BE2C (cell line): ENCODE results near the gene POLH.

ENCODE experiments used
- DNase-seq: peaks from one replicate; pipeline ENCODE4 v3.0.0-alpha.2; 2020
- H3K27me3 ChIP-seq: fragments of 250-450 bp; sonication (Bioruptor Pico); 2 replicates; pipeline ENCODE4 v1.5.1; 2020; ENCODE audit warnings: mild to moderate bottlenecking
- H3K36me3 ChIP-seq: fragments of 250-450 bp; sonication (Bioruptor Pico); 2 replicates; pipeline ENCODE4 v1.5.1; 2020; ENCODE audit warnings: mild to moderate bottlenecking
- H3K4me1 ChIP-seq: fragments of 250-450 bp; sonication (Bioruptor Pico); 2 replicates; pipeline ENCODE4 v1.5.1; 2020
- H3K4me3 ChIP-seq: 2 replicates; pipeline ENCODE4 v1.5.1; 2011; ENCODE audit warnings: low read depth, low read length
- H3K9me3 ChIP-seq: fragments of 250-450 bp; sonication (Bioruptor Pico); 2 replicates; pipeline ENCODE4 v1.5.1; 2020
- TF ChIP-seq, protein P1 (sequence below): IDR thresholded peaks from 2 replicates; pipeline ENCODE4 v1.5.1; 2012; ENCODE audit warnings: mild to moderate bottlenecking, low read depth, low read length

The POLH gene

DNA sequence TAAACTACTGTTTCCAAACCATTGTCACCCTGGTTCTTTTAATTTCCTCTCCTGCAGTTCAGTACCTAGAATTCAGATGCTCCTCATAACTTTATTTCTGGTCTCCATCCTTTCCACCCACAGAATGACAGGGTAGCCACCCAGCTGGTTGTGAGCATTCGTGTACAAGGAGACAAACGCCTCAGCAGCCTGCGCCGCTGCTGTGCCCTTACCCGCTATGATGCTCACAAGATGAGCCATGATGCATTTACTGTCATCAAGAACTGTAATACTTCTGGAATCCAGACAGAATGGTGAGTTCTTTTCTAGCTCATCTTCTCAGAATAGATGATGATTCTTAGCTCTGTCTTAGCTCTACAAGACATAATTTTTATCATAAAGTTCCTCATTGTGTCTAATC, 34.4 kb downstream of the POLH start:
- no peaks in the 10 kb centered on the region for H3K27me3 ChIP-seq
- no peak for DNase-seq
- H3K36me3 ChIP-seq, result peaks cover 42% of the 10 kb centered on the region
- H3K4me3 ChIP-seq, result no peak overlapping the region
- TF ChIP-seq, protein P1, sequence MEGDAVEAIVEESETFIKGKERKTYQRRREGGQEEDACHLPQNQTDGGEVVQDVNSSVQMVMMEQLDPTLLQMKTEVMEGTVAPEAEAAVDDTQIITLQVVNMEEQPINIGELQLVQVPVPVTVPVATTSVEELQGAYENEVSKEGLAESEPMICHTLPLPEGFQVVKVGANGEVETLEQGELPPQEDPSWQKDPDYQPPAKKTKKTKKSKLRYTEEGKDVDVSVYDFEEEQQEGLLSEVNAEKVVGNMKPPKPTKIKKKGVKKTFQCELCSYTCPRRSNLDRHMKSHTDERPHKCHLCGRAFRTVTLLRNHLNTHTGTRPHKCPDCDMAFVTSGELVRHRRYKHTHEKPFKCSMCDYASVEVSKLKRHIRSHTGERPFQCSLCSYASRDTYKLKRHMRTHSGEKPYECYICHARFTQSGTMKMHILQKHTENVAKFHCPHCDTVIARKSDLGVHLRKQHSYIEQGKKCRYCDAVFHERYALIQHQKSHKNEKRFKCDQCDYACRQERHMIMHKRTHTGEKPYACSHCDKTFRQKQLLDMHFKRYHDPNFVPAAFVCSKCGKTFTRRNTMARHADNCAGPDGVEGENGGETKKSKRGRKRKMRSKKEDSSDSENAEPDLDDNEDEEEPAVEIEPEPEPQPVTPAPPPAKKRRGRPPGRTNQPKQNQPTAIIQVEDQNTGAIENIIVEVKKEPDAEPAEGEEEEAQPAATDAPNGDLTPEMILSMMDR, result no peak
- peaks cover 5% of the 10 kb centered on the region; the same call in 1 of the 2 replicates for H3K4me1 ChIP-seq
- no peaks in the 10 kb centered on the region for H3K9me3 ChIP-seq

DNA sequence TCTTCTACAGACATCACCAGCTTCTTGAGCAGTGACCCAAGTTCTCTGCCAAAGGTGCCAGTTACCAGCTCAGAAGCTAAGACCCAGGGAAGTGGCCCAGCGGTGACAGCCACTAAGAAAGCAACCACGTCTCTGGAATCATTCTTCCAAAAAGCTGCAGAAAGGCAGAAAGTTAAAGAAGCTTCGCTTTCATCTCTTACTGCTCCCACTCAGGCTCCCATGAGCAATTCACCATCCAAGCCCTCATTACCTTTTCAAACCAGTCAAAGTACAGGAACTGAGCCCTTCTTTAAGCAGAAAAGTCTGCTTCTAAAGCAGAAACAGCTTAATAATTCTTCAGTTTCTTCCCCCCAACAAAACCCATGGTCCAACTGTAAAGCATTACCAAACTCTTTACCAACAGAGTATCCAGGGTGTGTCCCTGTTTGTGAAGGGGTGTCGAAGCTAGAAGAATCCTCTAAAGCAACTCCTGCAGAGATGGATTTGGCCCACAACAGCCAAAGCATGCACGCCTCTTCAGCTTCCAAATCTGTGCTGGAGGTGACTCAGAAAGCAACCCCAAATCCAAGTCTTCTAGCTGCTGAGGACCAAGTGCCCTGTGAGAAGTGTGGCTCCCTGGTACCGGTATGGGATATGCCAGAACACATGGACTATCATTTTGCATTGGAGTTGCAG, 37.9 kb downstream of the POLH start:
- H3K27me3 ChIP-seq, result no peaks in the 10 kb centered on the region
- no peak overlapping the region for H3K4me3 ChIP-seq
- TF ChIP-seq, protein P1, result no peak
- peaks cover 8% of the 10 kb centered on the region; the same call in 1 of the 2 replicates for H3K4me1 ChIP-seq
- peaks cover 42% of the 10 kb centered on the region for H3K36me3 ChIP-seq
- H3K9me3 ChIP-seq, result no peaks in the 10 kb centered on the region
- DNase-seq, result no peak

DNA sequence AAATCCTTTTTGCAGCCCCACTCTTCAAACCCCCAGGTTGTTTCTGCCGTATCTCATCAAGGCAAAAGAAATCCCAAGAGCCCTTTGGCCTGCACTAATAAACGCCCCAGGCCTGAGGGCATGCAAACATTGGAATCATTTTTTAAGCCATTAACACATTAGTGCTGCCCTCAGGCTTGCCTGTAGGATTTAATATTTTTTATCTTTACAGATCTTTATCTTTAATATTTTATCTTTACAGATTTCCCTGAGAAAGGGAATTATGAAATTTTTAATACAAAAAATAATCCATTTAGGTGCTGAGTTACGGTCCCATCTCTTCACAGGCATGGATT, 38.4 kb downstream of the POLH start:
- Histone ChIP-seq H3K4me1 (peaks cover 8% of the 10 kb centered on the region; the same call in 1 of the 2 replicates), H3K9me3 (no peaks in the 10 kb centered on the region), H3K36me3 (peaks cover 42% of the 10 kb centered on the region), H3K27me3 (no peaks in the 10 kb centered on the region), H3K4me3 (no peak overlapping the region)
- peak; percentile 34 for DNase-seq
- TF ChIP-seq, protein P1, result no peak

DNA sequence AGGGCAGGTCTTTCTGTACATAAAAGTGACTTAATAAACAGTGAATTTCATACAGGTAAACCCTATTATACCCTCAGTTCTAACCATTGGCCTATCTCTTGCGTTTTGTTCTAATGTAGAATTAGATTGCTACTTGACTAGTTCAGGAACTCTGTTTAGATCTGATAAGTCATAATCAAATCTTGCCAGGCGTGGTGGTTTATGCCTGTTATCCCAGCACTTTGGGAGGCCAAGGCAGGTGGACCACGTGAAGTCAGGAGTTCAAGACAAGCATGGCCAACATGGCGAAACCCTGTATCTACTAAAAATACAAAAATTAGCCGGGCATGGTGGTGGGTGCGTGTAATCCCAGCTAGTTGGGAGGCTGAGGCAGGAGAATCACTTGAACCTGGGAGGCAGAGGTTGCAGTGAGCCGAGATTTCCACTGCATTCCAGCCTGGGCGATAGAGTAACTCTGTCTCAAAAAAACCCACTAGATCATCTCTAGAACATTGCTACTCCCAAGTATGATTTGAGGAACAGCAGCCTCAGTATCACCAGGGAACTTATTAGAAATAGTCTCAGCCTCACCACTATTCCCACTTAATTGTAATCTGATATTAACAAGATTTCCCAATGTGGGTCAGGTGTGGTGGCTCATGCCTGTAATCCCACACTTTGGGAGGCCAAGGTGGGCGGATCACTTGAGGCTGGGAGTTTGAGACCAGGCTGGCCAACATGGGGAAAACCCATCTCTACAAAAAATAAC, 40.9 kb downstream of the POLH start:
- H3K27me3 ChIP-seq, result no peaks in the 10 kb centered on the region
- no peak for DNase-seq
- H3K4me3 ChIP-seq, result no peak overlapping the region
- H3K4me1 ChIP-seq, result peaks cover 8% of the 10 kb centered on the region; the same call in 1 of the 2 replicates
- no peaks in the 10 kb centered on the region for H3K9me3 ChIP-seq
- H3K36me3 ChIP-seq, result peaks cover 39% of the 10 kb centered on the region
- TF ChIP-seq, protein P1, result no peak

DNA sequence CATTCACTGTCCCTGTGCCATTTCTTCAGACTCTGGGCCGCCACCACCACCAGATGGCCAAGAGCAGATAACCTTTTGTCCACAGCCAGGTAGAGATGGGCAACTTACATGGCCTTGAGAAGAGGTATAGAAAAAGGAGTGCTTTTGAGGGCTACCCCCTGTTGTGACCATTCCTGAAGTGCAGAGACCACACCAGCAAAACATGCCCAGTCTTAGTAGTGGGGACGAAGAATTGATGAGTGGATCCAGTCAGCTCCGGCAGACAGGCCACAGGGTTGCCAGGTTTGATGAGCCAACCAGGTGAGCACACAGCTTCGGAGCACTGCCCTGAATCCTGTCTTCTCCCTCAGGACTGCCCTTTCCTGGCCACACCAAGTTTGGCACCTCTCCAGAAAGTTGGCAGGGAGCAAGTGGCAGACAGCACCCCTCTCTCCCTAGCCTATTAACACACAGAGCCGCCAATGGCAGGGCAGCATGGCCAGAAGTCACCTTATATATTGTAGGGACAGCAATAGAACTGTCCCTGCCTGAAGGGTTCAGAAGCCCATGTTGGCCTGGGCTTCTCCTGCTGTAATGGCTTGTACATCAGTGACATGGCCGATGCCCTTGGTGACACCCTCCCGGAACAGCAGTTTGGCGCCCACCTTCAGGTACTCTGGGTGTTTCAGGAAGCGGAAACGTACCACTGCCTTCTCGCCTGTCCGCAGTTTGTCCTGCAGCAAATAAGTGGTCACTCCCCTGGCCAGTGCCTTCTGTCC, 45.3 kb downstream of the POLH start:
- no peaks in the 10 kb centered on the region for H3K9me3 ChIP-seq
- no peaks in the 10 kb centered on the region for H3K27me3 ChIP-seq
- TF ChIP-seq, protein P1, result no peak
- no peak overlapping the region for H3K4me3 ChIP-seq
- H3K36me3 ChIP-seq, result peaks cover 51% of the 10 kb centered on the region
- no peak for DNase-seq
- 0 out of 2 replicates have a peak, but pooled peaks cover 3% of the 10 kb centered on the region for H3K4me1 ChIP-seq
